ENCODE measurements around the gene RSU1. TPM values are rescaled to one million over a fixed set of nuclear protein-coding genes. Genes with fewer than 3 reads are reported as not detected.

The RSU1 gene
- total and polyA plus RNA-seq, 7 donors: 46.2 to 94.7 (median 62.4) TPM

DNA sequence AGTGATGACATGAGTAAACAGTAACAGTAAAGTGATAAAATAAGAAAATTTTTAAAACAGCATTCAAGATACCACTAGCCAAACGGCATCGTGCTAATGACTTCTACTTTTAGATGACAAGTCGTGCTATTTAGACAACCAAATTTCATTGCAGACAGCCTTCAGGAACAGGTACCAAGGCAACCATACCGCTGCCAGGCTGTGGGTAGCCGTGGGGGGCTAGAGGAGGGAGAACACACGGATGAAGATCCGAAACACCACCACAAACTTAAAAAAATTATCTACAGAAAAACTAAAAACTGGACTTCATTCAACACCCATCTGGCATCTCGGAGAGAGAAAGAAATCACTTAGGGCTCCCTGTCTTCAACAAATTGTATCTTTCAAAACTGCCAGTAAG lies 89.6 kb downstream of the RSU1 start:
- Histone ChIP-seq H3K36me3 (peaks cover 0 to 19% (median 3%) of the 10 kb centered on the region in 4 donors), H3K4me1 (no peaks in the 10 kb centered on the region), H3K9me3 (no peaks in the 10 kb centered on the region), H3K27me3 (no peaks in the 10 kb centered on the region), H3K27ac (no peak overlapping the region), H3K4me3 (no peak overlapping the region)
- no peak for DNase-seq
- intact Hi-C loops (cut with DNase I): no loop called here
- 97% methylated on average over 8 of the region's 8 CpGs for WGBS, 2 donors
- TF ChIP-seq, protein P1, sequence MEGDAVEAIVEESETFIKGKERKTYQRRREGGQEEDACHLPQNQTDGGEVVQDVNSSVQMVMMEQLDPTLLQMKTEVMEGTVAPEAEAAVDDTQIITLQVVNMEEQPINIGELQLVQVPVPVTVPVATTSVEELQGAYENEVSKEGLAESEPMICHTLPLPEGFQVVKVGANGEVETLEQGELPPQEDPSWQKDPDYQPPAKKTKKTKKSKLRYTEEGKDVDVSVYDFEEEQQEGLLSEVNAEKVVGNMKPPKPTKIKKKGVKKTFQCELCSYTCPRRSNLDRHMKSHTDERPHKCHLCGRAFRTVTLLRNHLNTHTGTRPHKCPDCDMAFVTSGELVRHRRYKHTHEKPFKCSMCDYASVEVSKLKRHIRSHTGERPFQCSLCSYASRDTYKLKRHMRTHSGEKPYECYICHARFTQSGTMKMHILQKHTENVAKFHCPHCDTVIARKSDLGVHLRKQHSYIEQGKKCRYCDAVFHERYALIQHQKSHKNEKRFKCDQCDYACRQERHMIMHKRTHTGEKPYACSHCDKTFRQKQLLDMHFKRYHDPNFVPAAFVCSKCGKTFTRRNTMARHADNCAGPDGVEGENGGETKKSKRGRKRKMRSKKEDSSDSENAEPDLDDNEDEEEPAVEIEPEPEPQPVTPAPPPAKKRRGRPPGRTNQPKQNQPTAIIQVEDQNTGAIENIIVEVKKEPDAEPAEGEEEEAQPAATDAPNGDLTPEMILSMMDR (IDR thresholded peaks at IDR 0.05): no peak
- TF ChIP-seq POLR2A (IDR thresholded peaks at IDR 0.05) (no peak), EP300 (IDR thresholded peaks at IDR 0.05) (no peak), POLR2AphosphoS5 (IDR thresholded peaks at IDR 0.05) (no peak)

DNA sequence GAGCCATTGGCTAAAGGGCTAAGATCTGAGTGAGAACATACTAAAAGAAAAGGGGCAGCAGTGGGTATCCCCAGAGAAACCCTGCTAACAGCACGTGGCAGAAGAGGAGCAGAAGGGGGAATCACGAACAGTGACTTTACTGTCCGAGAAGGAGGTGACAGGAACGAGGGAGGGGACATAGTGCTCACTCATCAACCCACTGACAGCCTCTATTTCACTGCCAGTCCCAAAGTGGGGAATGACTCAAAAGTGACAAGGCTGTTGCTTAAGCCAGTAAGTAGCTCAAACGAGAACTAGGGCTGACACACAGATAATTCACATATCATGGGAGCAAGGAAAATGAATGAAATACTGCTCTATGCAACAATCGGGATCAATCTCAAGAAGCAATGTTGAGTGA lies 92.7 kb downstream of the RSU1 start:
- Histone ChIP-seq H3K9me3 (no peaks in the 10 kb centered on the region), H3K27me3 (no peaks in the 10 kb centered on the region), H3K36me3 (peaks cover 0 to 15% (median 2%) of the 10 kb centered on the region in 4 donors), H3K4me3 (no peak overlapping the region), H3K27ac (no peak overlapping the region), H3K4me1 (no peaks in the 10 kb centered on the region)
- no peak for TF ChIP-seq EP300 (IDR thresholded peaks at IDR 0.05)
- TF ChIP-seq POLR2A (IDR thresholded peaks at IDR 0.05): no peak
- TF ChIP-seq, protein P1 (IDR thresholded peaks at IDR 0.05): no peak
- no peak for TF ChIP-seq POLR2AphosphoS5 (IDR thresholded peaks at IDR 0.05)
- WGBS, 2 donors: 89 to 94% methylated on average over 6 of the region's 6 CpGs
- DNase-seq: no peak
- intact Hi-C loops (cut with DNase I): no loop called here

GRCh38 chr10:16720812-16721211 lies 96.4 kb downstream of the RSU1 start:
- TF ChIP-seq EP300 (IDR thresholded peaks at IDR 0.05): no peak
- TF ChIP-seq, protein P1 (IDR thresholded peaks at IDR 0.05): no peak
- TF ChIP-seq POLR2A (IDR thresholded peaks at IDR 0.05): no peak
- TF ChIP-seq POLR2AphosphoS5 (IDR thresholded peaks at IDR 0.05): no peak
- H3K4me1 ChIP-seq: no peaks in the 10 kb centered on the region
- no peak overlapping the region for H3K27ac ChIP-seq
- no peaks in the 10 kb centered on the region for H3K27me3 ChIP-seq
- WGBS, 2 donors: 98 to 100% methylated on average over 2 of the region's 2 CpGs
- H3K9me3 ChIP-seq: no peaks in the 10 kb centered on the region
- intact Hi-C loops (cut with DNase I): no loop called here
- no peak overlapping the region for H3K4me3 ChIP-seq
- no peak for DNase-seq
- H3K36me3 ChIP-seq: peaks cover 0 to 8% (median 2%) of the 10 kb centered on the region in 4 donors

- no peak for TF ChIP-seq EP300 (IDR thresholded peaks at IDR 0.05)
- no peak for TF ChIP-seq POLR2AphosphoS5 (IDR thresholded peaks at IDR 0.05)
- no peak for TF ChIP-seq POLR2A (IDR thresholded peaks at IDR 0.05)
- TF ChIP-seq, protein P1 (IDR thresholded peaks at IDR 0.05): no peak
- intact Hi-C loops (cut with DNase I): no loop called here
- H3K27ac ChIP-seq: no peak overlapping the region
- H3K4me3 ChIP-seq: no peak overlapping the region
- no peak for DNase-seq
- H3K27me3 ChIP-seq: no peaks in the 10 kb centered on the region
- peaks cover 0 to 8% (median 2%) of the 10 kb centered on the region in 4 donors for H3K36me3 ChIP-seq
- H3K4me1 ChIP-seq: no peaks in the 10 kb centered on the region
- WGBS, 2 donors: 81 to 90% methylated on average over 4 of the region's 4 CpGs
- H3K9me3 ChIP-seq: peaks cover 0 to 10% (median 1%) of the 10 kb centered on the region in 4 donors
Measured at GRCh38 chr10:16717622-16718395, 99.4 kb downstream of the RSU1 start.

All from sigmoid colon (tissue), 7 donors.